ENCODE measurements around the gene TET3. TPM values are rescaled to one million over a fixed set of nuclear protein-coding genes. Genes with fewer than 3 reads are reported as not detected.

Gene TET3
- total RNA-seq, 2 donors from 2014 or later: 6.6 to 8.5 TPM

- no peak for DNase-seq (ENCODE audit: low spot score)
- intact Hi-C loops (cut with DNase I): no loop called here
Observed at GRCh38 chr2:74020702-74021406, 36.1 kb downstream of the TET3 start.

- intact Hi-C loops (cut with DNase I): no loop called here
- DNase-seq (ENCODE audit: low spot score): no peak
Observed at GRCh38 chr2:74021407-74021755, 36.7 kb downstream of the TET3 start.

DNA sequence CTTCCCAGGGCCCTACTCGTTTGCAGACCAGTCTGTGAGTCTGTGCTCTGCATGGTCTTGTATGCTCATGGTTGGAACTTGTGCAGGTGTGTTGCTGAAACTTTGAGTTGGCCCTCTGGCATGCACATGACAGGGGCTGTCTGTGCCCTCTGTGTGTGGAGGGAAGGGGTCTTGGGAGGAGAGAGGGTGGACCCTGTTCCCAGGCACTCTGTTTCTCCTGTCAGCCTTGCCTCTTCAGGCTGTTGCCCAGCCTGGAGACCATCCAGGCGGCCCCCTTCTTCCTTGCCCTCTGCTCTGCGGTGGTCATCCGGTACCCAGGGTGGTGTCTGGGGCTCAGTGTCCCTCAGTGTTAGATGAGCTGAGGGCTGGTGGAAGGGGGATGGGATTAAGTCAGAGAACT lies 39.5 kb downstream of the TET3 start:
- DNase-seq (ENCODE audit: low spot score): no peak
- intact Hi-C loops (cut with DNase I): no loop called here

- intact Hi-C loops (cut with DNase I): no loop called here
- DNase-seq (ENCODE audit: low spot score): no peak
Observed at GRCh38 chr2:74025971-74026612, 41.4 kb downstream of the TET3 start.

- intact Hi-C loops (cut with DNase I): no loop called here
- no peak for DNase-seq (ENCODE audit: low spot score)
Observed at GRCh38 chr2:74026687-74027241, 42.1 kb downstream of the TET3 start.

- intact Hi-C loops (cut with DNase I): no loop called here
- no peak for DNase-seq (ENCODE audit: low spot score)
Observed at GRCh38 chr2:74027496-74027895, 42.8 kb downstream of the TET3 start.

GRCh38 chr2:74028290-74028689 lies 43.6 kb downstream of the TET3 start:
- intact Hi-C loops (cut with DNase I): no loop called here
- DNase-seq (ENCODE audit: low spot score): no peak

DNA sequence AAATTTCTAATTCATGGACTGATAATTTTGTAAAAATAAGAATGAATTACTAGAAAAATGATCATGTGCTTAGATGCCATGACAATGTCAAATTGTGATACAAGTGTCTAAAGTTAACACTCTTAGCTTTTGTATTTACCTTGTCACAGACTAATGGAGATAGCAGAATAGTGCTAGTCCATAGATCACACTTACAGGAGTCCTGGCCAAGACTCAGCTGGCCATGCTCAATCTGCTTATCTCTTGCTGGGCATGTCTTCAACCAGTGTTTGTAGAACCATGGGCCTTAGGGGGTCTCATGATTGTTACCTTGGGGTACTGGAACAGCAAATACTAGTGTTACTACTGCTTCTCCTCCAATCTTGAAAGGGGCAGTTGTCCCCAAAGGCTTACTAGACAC lies 44.0 kb downstream of the TET3 start:
- intact Hi-C loops (cut with DNase I): no loop called here
- DNase-seq (ENCODE audit: low spot score): no peak

DNA sequence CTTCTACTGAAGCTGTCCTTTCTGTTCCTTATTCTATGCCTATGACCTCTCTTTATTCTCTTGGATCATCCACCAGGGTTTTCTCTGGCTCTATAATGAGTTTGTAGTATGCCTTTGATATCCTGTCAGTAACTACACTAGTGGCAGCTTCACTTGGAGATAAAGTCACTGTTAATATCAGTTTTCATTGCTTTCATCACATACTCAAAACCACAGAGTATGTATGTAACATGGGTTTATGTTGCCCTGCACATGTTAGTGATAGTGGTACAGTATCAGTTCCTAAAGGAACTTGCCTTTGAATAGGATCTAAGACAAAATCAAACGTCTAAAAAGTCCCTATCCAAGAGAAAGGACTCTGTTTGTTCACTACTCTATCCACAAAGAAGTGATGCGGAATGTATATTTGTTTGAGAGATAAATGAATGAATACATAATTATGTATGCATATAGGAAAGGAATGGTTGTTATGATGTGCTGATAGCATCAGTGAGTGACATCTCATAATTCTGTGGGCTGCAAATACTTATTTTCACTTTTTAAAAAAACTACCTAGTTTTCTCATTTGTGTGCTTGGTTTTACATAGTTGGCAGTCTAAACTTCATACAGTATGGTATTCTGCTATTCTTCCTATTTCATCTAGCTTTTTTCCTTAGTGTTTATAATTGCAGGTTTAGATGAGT lies 45.1 kb downstream of the TET3 start:
- intact Hi-C loops (cut with DNase I): no loop called here
- DNase-seq (ENCODE audit: low spot score): no peak

GRCh38 chr2:74031221-74031620 lies 46.5 kb downstream of the TET3 start:
- intact Hi-C loops (cut with DNase I): no loop called here

DNA sequence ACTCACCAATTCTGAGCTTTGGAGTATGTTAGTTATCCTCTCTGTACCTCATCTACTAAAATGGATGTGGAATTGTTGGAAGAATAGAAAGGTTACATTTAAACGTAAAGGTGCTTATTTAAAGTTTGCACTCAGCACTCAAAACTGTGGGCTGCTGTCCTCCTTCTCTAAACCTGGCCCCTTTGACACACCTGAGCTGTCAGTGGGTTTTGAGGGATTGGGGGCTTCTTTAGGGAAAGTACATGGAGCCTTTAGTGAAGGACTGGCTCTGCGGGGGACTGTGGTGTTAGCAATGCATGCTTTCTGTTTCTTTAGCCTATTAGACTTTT lies 47.2 kb downstream of the TET3 start:
- DNase-seq (ENCODE audit: low spot score): no peak
- intact Hi-C loops (cut with DNase I): no loop called here

More at GRCh38 chr2:74031221-74031620, 46.5 kb downstream of the TET3 start:
- DNase-seq (ENCODE audit: low spot score): no peak

DNA sequence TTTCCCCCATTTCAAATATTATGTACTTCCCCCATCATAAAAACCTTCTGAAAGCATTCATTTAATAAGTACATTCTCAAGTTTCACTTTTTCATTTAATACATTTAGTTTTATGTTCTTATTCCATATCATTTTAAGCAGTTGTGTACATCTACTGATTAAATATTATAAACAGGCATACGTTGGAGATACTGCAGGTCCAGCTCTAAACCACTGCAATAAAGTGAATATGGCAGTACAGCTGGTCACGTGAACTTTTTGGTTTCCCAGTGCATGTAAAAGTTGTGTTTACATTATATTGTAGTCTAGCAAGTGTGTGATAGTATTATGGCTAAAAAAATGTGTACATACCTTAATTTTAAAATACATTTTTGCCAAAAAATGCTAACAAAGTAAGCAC lies 48.7 kb downstream of the TET3 start:
- DNase-seq (ENCODE audit: low spot score): no peak
- intact Hi-C loops (cut with DNase I): no loop called here

Other genes with a start within 250 kb of the TET3 start
- gene TPRKB, start 247.6 kb upstream of the TET3 start, total RNA-seq: 10 to 100 TPM; 27.1 to 27.7 TPM
- gene DUSP11, start 204.8 kb upstream of the TET3 start, total RNA-seq: 10 to 100 TPM; 17.0 to 17.3 TPM
- gene C2orf78, start 200.7 kb upstream of the TET3 start, total RNA-seq: not detected
- 10 to 100 TPM; 32.4 to 38.7 TPM for gene STAMBP, start 155.9 kb upstream of the TET3 start, total RNA-seq
- 1,000 to 10,000 TPM; 2,422 to 4,458 TPM for gene ACTG2, start 91.9 kb upstream of the TET3 start, total RNA-seq
- 10 to 100 TPM; 36.1 to 41.9 TPM for gene DGUOK, start 58.0 kb upstream of the TET3 start, total RNA-seq
- 10 to 100 TPM; 20.9 to 29.5 TPM for gene BOLA3, start 163.0 kb downstream of the TET3 start, total RNA-seq
- gene MOB1A, start 194.0 kb downstream of the TET3 start, total RNA-seq: 100 to 1,000 TPM; 101 to 119 TPM
- 100 to 1,000 TPM in 1 of 2 donors, 10 to 100 TPM in 1; 83.7 to 101 TPM for gene MTHFD2, start 213.7 kb downstream of the TET3 start, total RNA-seq

All from posterior vena cava (tissue), 2 donors.